B cell (primary cell): ENCODE data around the gene OR7A5.
"Not testable (repeated sequence)": the region's sequence is repeated elsewhere in the genome, so short reads cannot be mapped to it uniquely, and the experiment has no call there.

Source experiments
- CTCF ChIP-seq: fragments of 200-600 bp; IDR thresholded peaks from one replicate; pipeline ENCODE4 v1.8.0; 2022; ENCODE audit warnings: antibody characterized with exemption, mild to moderate bottlenecking
- EZH2 ChIP-seq: IDR thresholded peaks from 2 replicates; pipeline ENCODE4 v1.6.1; 2012; ENCODE audit warnings: borderline replicate concordance, low read depth, mild to moderate bottlenecking, moderate library complexity, low read length; ENCODE audit not compliant: insufficient read depth, poor library complexity, severe bottlenecking

GRCh38 chr19:14780622-14781225 is 54.3 kb downstream of the OR7A5 start:
- not testable (repeated sequence) for TF ChIP-seq CTCF, EZH2
